Measurements from ENCODE around the gene PNPLA8.

The PNPLA8 gene

DNA sequence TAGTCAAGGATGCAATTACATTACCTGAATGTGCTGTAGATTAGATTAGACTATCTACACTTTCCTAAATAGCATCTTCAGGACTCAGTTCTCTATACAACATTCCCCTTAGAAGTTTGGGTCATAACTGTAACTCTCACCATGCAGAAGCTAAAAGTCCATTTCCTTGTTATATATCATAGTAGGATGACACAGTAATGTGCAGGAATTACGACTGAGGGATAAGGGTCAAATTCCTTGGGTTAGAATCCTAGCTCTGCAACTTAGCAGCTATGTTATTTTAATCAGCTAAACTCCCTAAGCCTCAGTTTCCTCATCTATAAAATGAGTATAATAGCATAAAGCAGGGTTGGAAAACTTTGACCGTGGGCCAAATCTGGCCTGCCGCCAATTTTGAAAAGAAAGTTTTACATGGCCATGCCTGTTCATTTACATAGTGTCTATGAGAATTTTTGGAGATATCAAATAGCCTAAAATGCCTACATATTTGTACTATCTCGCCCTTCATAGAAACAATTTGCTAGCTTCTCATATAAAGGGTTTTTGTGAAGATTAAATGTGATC, 84.5 kb downstream of the PNPLA8 start:
- no peak for DNase-seq

- no peak for DNase-seq
Measured at GRCh38 chr7:108440613-108441012, 85.3 kb downstream of the PNPLA8 start.

DNA sequence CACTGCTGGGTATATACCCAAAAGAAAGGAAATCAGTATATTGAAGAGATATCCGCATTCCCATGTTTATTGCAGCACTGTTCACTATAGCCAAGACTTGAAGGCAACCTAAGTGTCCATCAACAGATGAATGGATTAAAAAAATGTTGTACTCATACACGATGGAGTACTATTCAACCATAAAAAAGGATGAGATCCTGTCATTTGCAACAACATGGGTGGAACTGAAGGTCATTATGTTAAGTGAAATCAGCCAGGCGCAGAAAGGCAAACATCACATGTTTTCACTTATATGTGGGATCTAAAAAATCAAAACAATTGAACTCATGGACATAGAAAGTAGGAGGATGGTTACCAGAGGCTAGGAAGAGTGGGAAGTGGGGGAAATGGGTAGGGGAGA, 89.0 kb downstream of the PNPLA8 start:
- no peak for DNase-seq

GRCh38 chr7:108434010-108434409, 91.9 kb downstream of the PNPLA8 start:
- DNase-seq = no peak

DNA sequence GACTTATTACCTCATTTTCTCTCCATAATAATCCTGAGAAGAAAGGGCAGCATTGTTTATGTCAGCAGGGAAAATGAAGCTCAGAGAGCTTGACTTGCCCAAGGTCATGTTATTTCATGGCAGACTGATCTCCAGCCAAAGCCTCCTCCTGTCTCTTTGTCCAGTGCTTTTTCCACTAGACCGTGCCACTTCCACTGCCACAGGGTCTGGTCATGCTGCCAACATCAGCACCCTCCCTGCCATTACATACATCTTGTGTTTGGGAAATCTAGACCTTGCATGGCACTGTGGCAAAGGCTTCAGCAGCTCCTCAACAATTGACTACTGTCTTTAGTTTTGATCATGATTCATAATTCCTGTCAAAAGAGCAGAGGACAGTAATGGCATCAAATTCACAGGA, 94.8 kb downstream of the PNPLA8 start:
- no peak for DNase-seq

GRCh38 chr7:108430664-108431063, 95.3 kb downstream of the PNPLA8 start:
- no peak for DNase-seq

DNA sequence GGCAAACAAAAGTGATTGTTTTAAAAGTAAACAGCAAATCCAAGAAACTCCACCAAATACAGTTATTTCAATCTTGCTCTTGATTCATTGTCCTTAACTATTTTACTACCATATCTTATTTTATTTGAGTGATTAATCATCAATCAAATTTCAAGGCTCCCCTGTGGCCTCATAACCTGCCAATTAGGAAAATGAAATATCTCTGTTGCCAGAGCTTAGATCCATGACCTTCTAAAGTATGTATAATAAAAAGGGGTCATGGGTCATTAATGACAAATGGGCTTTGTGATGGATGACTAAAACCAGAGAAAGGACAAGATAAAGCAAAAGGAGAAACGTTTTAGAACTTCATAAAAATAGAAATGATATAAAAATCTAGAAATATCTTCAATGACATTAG, 98.2 kb downstream of the PNPLA8 start:
- no peak for DNase-seq

DNA sequence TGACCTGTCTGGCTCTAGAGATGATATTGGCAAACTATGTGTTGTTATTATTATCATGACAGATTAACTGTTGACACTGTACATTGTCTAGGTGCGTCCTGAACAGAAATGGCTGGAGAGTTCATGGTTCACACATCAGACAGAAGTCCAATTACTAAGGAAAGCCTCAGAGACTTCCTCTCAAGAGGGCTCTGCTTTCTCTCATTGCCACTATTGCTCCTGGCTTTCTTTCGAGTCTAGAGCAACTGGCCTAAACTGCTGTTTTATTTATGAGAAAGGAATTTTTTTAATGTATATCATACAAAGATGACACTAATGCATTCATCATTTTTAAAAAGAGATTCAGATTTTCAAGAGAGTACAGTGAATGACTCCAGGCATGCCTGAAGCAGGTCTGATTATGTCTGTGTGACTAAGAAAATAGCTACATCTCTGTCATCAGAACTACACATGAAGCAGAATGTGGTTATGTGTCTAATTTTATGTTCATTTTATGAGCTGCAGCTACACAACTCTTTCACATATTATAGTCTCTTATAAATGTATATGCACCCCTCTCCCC, 100.1 kb downstream of the PNPLA8 start:
- DNase-seq = peak; percentile 30

DNA sequence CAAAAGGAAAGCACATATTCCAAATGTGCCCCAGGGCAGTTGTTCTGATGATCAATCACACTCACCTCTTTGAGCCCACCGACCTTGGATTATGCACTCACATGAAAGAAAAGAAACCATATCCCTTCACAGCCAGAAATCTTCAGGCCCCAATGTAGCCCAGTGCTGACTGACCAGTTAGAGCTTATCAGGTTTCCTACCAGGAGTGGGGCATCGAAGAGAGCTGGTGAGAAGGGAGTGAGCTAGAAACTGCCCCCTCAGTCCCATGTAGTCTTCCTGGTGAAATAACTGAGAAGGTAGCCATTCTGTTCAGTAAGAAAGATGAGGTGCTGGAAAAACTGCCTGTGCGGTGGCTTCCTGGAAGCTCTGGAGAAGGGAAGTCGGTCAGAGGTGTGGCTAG, 101.9 kb downstream of the PNPLA8 start:
- DNase-seq = no peak

- DNase-seq = no peak
Measured at GRCh38 chr7:108423089-108423989, 102.6 kb downstream of the PNPLA8 start.

- peak; percentile 20 for DNase-seq
Measured at GRCh38 chr7:108421720-108422331, 104.1 kb downstream of the PNPLA8 start.

All from NCI-H2227 treated with DMSO at 0.1 percent for 48 hours (cell line).